Urothelium cell line (cell line): ENCODE measurements around the gene SSB.
"Not testable (repeated sequence)": the region's sequence is repeated elsewhere in the genome, so short reads cannot be mapped to it uniquely, and the experiment has no call there.

Experiments
- DNase-seq: peaks from one replicate; pipeline ENCODE4 v3.0.0; 2011; ENCODE audit warnings: low spot score, mixed read lengths
- FAIRE-seq: peaks from 2 replicates; lab custom pipeline; 2011; peaks lifted over from hg19 to GRCh38; lab: Jason Lieb, UNC

SSB gene

GRCh38 chr2:169781249-169782013 is 17.2 kb upstream of the SSB start:
- FAIRE-seq: no peak
- no peak for DNase-seq

- DNase-seq: no peak
- FAIRE-seq: no peak
Observed at GRCh38 chr2:169782513-169782912, 16.2 kb upstream of the SSB start.

- FAIRE-seq (no peak), DNase-seq (no peak)
Observed at GRCh38 chr2:169790581-169790980, 8.1 kb upstream of the SSB start.

- no peak for FAIRE-seq
- DNase-seq: no peak
Observed at GRCh38 chr2:169795181-169795580, 3.5 kb upstream of the SSB start.

GRCh38 chr2:169796441-169796840 is 2.2 kb upstream of the SSB start:
- FAIRE-seq: no peak
- no peak for DNase-seq

GRCh38 chr2:169797601-169798000 is 1.1 kb upstream of the SSB start:
- FAIRE-seq: no peak
- no peak for DNase-seq

- DNase-seq: no peak
- no peak for FAIRE-seq
Observed at GRCh38 chr2:169798397-169798717, 314 bp upstream of the SSB start.

- DNase-seq: no peak
Observed at GRCh38 chr2:169803480-169803879, 4.8 kb downstream of the SSB start.

GRCh38 chr2:169806586-169806985 is 7.9 kb downstream of the SSB start:
- DNase-seq (no peak), FAIRE-seq (no peak)

More at GRCh38 chr2:169803480-169803879, 4.8 kb downstream of the SSB start:
- no peak for FAIRE-seq

GRCh38 chr2:169808221-169808620 is 9.6 kb downstream of the SSB start:
- FAIRE-seq (no peak), DNase-seq (no peak)

- no peak for FAIRE-seq
Observed at GRCh38 chr2:169815849-169816248, 17.2 kb downstream of the SSB start.

GRCh38 chr2:169816961-169817360 is 18.3 kb downstream of the SSB start:
- DNase-seq, FAIRE-seq: not testable (repeated sequence)

More at GRCh38 chr2:169815849-169816248, 17.2 kb downstream of the SSB start:
- DNase-seq: peak; percentile 16

GRCh38 chr2:169817369-169817768 is 18.7 kb downstream of the SSB start:
- FAIRE-seq, DNase-seq: not testable (repeated sequence)

- no peak for FAIRE-seq
Observed at GRCh38 chr2:169818241-169818640, 19.6 kb downstream of the SSB start.

GRCh38 chr2:169819106-169819505 is 20.4 kb downstream of the SSB start:
- FAIRE-seq (no peak), DNase-seq (no peak)

More at GRCh38 chr2:169818241-169818640, 19.6 kb downstream of the SSB start:
- DNase-seq: no peak

- not testable (repeated sequence) for FAIRE-seq, DNase-seq
Observed at GRCh38 chr2:169820101-169820500, 21.4 kb downstream of the SSB start.

- DNase-seq (no peak), FAIRE-seq (no peak)
Observed at GRCh38 chr2:169822036-169822435, 23.4 kb downstream of the SSB start.

- no peak for DNase-seq
- no peak for FAIRE-seq
Observed at GRCh38 chr2:169822785-169823392, 24.2 kb downstream of the SSB start.

GRCh38 chr2:169823996-169824372 is 25.3 kb downstream of the SSB start:
- no peak for FAIRE-seq
- DNase-seq: no peak

- DNase-seq (peak; percentile 89), FAIRE-seq (no peak)
Observed at GRCh38 chr2:169824373-169825333, 26.0 kb downstream of the SSB start, which contains the start of gene METTL5. Gene METTL5 (minus strand): TSS chr2:169824905. CDS start chr2:169824597, 308 bp downstream.
